ENCODE measurements around the gene OR6C74.

The OR6C74 gene

GRCh38 chr12:55244309-55244708 is at the start of gene OR6C74:
OR6C74 (plus strand) TSS chr12:55244609; CDS start chr12:55247288, 2,679 bp downstream.
- no peak for DNase-seq

GRCh38 chr12:55220725-55221124 is 23.7 kb upstream of the OR6C74 start, which contains the start of gene OR10A7:
OR10A7 (plus strand) TSS chr12:55221025; CDS start chr12:55221025, 0 bp downstream.
- DNase-seq: no peak

- DNase-seq: no peak
These were observed 17.9 kb upstream of the OR6C74 start for GRCh38 chr12:55226523-55226922.

GRCh38 chr12:55227643-55228042 is 16.8 kb upstream of the OR6C74 start:
- no peak for DNase-seq

- DNase-seq: no peak
These were observed 1.8 kb downstream of the OR6C74 start for GRCh38 chr12:55246159-55246558.

GRCh38 chr12:55250944-55251343 is 6.5 kb downstream of the OR6C74 start:
- DNase-seq: no peak

- DNase-seq: no peak
These were observed 8.9 kb downstream of the OR6C74 start for GRCh38 chr12:55253281-55253680.

GRCh38 chr12:55256831-55257230 is 12.4 kb downstream of the OR6C74 start:
- DNase-seq: no peak

- no peak for DNase-seq
These were observed 13.9 kb downstream of the OR6C74 start for GRCh38 chr12:55258303-55258702.

GRCh38 chr12:55280991-55281390 is 36.6 kb downstream of the OR6C74 start:
- no peak for DNase-seq

GRCh38 chr12:55289999-55290398 is 45.6 kb downstream of the OR6C74 start:
- DNase-seq: no peak
